Measurements from ENCODE around the gene CASK.

DNA sequence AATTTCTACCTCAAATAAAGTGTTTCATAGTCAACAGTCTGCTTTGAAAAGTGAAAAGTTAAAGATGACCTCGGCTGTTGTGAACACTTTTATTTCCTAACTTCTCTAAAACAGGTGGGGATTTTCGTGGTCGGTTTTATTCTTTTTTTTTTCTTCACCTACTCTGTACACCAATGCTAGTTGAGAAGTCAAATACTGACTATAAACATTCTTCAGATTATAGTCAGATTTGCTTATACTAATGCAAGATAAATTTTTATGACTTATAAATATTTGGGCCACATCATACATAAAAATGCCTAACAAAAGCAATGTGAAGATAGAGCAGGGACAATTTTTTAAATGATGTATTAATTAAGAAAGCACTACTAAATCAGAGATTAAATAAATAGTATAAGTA lies 332.7 kb downstream of the CASK start:
- TF ChIP-seq POLR2AphosphoS5 (IDR thresholded peaks at IDR 0.05): no peak
- TF ChIP-seq POLR2A (IDR thresholded peaks at IDR 0.05): no peak

All from prostate gland (tissue), 1 donor.